Progenitor cell of endocrine pancreas (in vitro differentiated cells): ENCODE data around the gene TPCN2. TPM values are rescaled to one million over a fixed set of nuclear protein-coding genes. Genes with fewer than 3 reads are reported as not detected.
"Not testable (repeated sequence)": the region's sequence is repeated elsewhere in the genome, so short reads cannot be mapped to it uniquely, and the experiment has no call there.

Experiments used
- DNase-seq: peaks from one replicate; pipeline ENCODE4 v3.0.0; 2021; ENCODE audit warnings: low spot score; ENCODE audit not compliant: unreplicated experiment
- H3K27ac Mint-ChIP-seq: 2 replicates; pipeline ENCODE4 v1.8.0; 2021; ENCODE audit warnings: mild to moderate bottlenecking, moderate library complexity, mixed read lengths
- H3K27me3 Mint-ChIP-seq: 2 replicates; pipeline ENCODE4 v1.8.0; 2021; ENCODE audit warnings: mixed read lengths
- H3K36me3 Mint-ChIP-seq: 2 replicates; pipeline ENCODE4 v1.8.0; 2022; ENCODE audit warnings: mixed read lengths; ENCODE audit not compliant: insufficient read depth
- H3K4me1 Mint-ChIP-seq: 2 replicates; pipeline ENCODE4 v1.8.0; 2021; ENCODE audit warnings: low read depth, mixed read lengths
- H3K4me3 Mint-ChIP-seq: 2 replicates; pipeline ENCODE4 v1.8.0; 2021; ENCODE audit warnings: low read depth, mild to moderate bottlenecking, moderate library complexity, mixed read lengths
- H3K9me3 Mint-ChIP-seq: 2 replicates; pipeline ENCODE4 v1.8.0; 2021; ENCODE audit warnings: low read depth, mixed read lengths
- CTCF ChIP-seq: fragments of 200-600 bp; sonication (generic); IDR thresholded peaks from one replicate; pipeline ENCODE4 v1.5.0; 2021; ENCODE audit warnings: antibody characterized with exemption, mild to moderate bottlenecking; ENCODE audit not compliant: unreplicated experiment
- long read RNA-seq: library from polyadenylated mRNA; unstranded; transcript quantifications from one replicate; pipeline ENCODE4 v2.0.0, GENCODE V29; 2020
- total RNA-seq: library from RNA; stranded (reverse); gene quantifications from 2 replicates; pipeline ENCODE4 v1.2.1, GENCODE V29; 2021

The TPCN2 gene
- total RNA-seq: 19.7 and 20.9 TPM in 2 replicates
- long read RNA-seq, partial matches to known transcripts: 6 of 11 reads
- long read RNA-seq, other reads (novel, unspliced or antisense): 5 of 11 reads

GRCh38 chr11:69048694-69049489, at the start of gene TPCN2:
TPCN2 (plus strand) TSS chr11:69048932; CDS start chr11:69048998, 66 bp downstream.
- Mint-ChIP-seq H3K4me3 (peak within 1 kb of the TSS; percentile 74), H3K27ac (no peak within 1 kb of the TSS), H3K27me3 (peaks cover 10% of the 10 kb centered on the region), H3K4me1 (peaks cover 5% of the 10 kb centered on the region), H3K36me3 (no peaks in the 10 kb centered on the region), H3K9me3 (no peaks in the 10 kb centered on the region)
- peak; percentile 94 for DNase-seq
- TF ChIP-seq CTCF: no peak

GRCh38 chr11:68999093-68999747, 49.5 kb upstream of the TPCN2 start:
- no peak overlapping the region for H3K4me3 Mint-ChIP-seq

GRCh38 chr11:68999748-69000355, 48.9 kb upstream of the TPCN2 start:
- not testable (repeated sequence) for H3K4me1 Mint-ChIP-seq, H3K27ac Mint-ChIP-seq, H3K4me3 Mint-ChIP-seq, H3K36me3 Mint-ChIP-seq, H3K9me3 Mint-ChIP-seq, DNase-seq, H3K27me3 Mint-ChIP-seq

More at GRCh38 chr11:68999093-68999747, 49.5 kb upstream of the TPCN2 start:
- no peak for TF ChIP-seq CTCF
- H3K9me3 Mint-ChIP-seq: no peaks in the 10 kb centered on the region
- no peaks in the 10 kb centered on the region for H3K36me3 Mint-ChIP-seq
- no peaks in the 10 kb centered on the region for H3K4me1 Mint-ChIP-seq
- H3K27me3 Mint-ChIP-seq: peaks cover 5% of the 10 kb centered on the region
- no peak for DNase-seq
- no peak overlapping the region for H3K27ac Mint-ChIP-seq

- TF ChIP-seq CTCF: no peak
- Mint-ChIP-seq H3K27ac (no peak overlapping the region), H3K4me1 (no peaks in the 10 kb centered on the region), H3K27me3 (peaks cover 5% of the 10 kb centered on the region), H3K36me3 (no peaks in the 10 kb centered on the region), H3K9me3 (no peaks in the 10 kb centered on the region), H3K4me3 (no peak overlapping the region)
- peak; percentile 3 for DNase-seq
Measured at GRCh38 chr11:69000391-69000790, 48.3 kb upstream of the TPCN2 start.

GRCh38 chr11:69000831-69001242, 47.9 kb upstream of the TPCN2 start:
- H3K4me3 Mint-ChIP-seq: no peak overlapping the region
- peaks cover 5% of the 10 kb centered on the region for H3K27me3 Mint-ChIP-seq

More at GRCh38 chr11:69000831-69001242, 47.9 kb upstream of the TPCN2 start:
- no peaks in the 10 kb centered on the region for H3K9me3 Mint-ChIP-seq
- H3K27ac Mint-ChIP-seq: no peak overlapping the region
- no peaks in the 10 kb centered on the region for H3K36me3 Mint-ChIP-seq
- no peaks in the 10 kb centered on the region for H3K4me1 Mint-ChIP-seq
- peak; percentile 5 for DNase-seq
- peak; percentile 46 for TF ChIP-seq CTCF
